ENCODE data around the gene EEFSEC.

The EEFSEC gene

DNA sequence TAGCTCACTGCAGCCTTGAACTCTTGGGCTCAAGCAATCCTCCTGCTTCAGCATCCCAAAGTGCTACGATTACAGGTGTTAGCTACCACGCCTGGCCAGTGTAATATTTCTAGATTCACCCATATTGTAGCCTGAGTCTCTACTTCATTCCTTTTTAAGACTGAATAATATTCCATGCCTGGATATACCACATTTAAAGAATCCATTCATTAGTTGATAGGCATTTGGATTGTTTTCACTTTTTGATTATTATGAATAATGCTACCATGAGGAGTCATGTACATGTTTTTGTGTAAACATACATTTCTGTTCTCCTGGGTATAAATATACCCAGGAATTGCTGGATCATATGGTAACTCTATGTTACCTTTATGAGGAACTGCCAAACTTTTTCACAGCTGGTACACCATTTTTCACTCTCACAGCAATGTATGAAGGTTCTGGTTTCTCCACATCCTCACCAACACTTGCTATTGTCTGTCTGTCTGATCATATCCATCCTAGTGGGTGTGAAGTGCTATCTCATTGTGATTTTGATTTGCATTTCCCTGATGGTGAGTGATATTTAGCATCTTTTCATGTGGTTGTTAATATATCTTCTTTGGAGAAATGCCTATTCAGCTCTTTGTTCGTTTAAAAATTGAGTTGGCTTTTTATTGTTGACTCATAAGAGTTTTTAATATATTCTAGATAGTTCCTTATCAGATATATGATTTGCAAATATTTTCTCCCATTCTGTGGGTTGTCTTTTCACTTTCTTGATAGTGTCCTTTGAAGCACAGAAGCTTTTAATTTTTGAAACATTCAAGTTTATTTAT is 32.6 kb downstream of the EEFSEC start:
- no peak for DNase-seq

DNA sequence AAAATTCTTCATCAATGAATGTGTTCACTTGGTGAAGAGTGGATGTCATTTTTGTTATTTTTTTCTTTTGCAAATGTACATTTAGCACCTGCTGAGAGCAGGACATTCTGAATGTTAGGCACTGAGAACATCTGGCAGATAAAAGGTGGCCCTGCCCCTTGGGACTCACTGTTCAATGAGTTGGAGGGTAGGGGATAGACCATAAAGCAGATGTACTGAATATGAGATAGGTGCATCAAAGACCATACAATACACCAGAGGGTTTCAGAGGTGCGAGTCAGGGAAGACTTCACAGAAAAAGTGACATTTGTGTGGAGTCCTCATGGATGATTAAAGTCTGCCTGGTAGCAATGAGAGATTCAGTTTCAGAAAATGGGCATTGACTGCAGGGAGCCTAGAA is 34.2 kb downstream of the EEFSEC start:
- DNase-seq, result no peak

- DNase-seq, result no peak
Observed at GRCh38 chr3:128188326-128188725, 35.0 kb downstream of the EEFSEC start.

DNA sequence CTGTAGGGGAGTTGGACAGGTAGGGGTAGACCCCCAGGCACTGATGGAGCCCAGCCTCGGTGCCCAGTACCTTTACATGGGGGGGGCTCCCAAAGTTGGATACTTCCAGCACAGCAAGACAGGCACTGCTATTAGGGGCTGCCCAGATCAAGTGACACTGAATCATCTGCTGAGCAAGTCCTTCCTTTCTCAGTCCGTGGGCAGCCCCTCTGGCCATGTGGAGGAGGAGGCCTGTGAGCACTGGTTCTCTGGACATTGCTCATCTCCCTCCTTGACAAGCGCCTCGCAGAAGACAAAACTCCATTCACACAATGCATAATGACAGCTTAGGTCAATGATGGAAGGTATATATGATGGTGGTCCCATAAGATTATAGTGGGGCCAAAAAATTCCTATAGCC is 35.7 kb downstream of the EEFSEC start:
- no peak for DNase-seq

DNA sequence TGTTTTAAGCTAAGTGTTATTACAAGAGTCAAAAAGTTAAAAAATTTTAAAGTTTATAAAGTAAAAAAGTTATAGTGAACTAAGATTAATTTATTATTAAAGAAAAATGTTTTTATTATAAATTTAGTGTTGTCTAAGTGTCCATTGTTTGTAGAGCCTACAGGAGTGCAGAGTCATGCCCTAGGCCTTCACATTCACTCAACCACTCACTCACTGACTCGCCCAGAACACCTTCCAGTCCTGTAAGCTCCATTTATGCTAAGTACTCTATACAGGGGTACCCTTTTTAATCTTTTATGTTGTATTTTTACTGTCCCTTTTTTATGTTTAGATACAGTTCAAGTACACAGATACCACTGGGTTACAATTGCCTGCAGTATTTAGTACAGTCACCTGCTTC is 37.2 kb downstream of the EEFSEC start:
- DNase-seq, result no peak

- DNase-seq, result no peak
Observed at GRCh38 chr3:128192131-128192530, 38.9 kb downstream of the EEFSEC start.

- DNase-seq, result no peak
Observed at GRCh38 chr3:128193168-128193567, 39.9 kb downstream of the EEFSEC start.

DNA sequence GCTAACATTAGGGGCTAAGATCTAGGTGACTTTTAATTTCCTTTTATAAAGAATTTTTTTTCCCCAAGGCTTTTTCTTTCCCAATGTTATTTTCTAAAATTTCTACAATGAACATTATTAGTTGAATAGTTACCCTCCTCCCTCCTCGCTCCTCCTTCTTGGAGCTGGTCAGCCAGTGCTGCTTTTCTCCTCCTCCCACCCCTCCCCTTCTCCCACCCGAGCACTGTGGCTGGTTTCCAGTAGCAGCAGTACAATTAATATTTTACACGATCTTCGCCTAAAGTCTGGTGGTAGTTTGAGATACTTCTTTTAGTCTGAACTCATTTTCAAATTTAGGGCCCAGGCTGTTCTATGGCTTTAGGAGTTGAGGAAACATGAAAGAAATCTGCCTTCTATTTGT is 41.6 kb downstream of the EEFSEC start:
- DNase-seq, result no peak

DNA sequence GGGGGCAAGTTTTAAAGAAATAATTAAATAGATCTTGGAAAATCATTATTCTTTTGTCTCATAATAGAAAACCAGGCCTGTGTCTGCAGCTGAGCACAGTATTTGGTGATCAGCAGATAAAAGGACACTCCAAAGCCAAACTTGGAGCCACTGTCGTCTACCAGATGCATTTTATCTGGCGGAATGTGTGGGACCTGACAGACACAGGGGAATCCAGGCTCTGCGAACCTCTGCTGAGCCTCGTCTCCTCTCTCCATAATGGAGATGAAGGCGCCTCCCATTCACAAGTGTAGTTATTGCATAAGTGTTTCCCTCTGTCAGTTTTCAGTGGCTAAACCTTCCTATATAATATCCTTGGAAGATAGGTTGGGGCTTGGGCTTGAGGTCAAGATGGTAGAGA is 42.1 kb downstream of the EEFSEC start:
- DNase-seq, result no peak

DNA sequence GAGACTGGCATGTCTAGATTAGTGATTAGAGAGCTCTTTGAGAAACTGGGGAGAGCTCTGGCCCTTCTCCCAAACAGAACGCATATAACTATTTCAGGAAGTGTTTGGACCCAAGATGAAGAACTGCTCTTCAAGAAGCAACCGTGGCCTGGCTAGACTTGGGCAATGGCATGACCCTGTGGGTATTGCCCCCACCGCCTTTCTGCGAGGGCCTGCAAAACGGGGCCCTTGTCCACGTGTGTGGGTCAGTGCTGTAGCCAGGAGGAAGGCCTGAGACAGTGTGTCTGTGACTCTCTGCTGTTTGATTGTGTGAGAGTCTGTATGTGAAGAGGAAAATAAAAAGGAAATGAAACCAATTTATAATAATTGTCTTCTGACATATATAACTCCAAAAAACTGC is 42.5 kb downstream of the EEFSEC start:
- no peak for DNase-seq

GRCh38 chr3:128196647-128197046 is 43.4 kb downstream of the EEFSEC start:
- DNase-seq, result no peak

GRCh38 chr3:128197855-128198254 is 44.6 kb downstream of the EEFSEC start:
- no peak for DNase-seq

GRCh38 chr3:128198313-128198712 is 45.0 kb downstream of the EEFSEC start:
- no peak for DNase-seq

DNA sequence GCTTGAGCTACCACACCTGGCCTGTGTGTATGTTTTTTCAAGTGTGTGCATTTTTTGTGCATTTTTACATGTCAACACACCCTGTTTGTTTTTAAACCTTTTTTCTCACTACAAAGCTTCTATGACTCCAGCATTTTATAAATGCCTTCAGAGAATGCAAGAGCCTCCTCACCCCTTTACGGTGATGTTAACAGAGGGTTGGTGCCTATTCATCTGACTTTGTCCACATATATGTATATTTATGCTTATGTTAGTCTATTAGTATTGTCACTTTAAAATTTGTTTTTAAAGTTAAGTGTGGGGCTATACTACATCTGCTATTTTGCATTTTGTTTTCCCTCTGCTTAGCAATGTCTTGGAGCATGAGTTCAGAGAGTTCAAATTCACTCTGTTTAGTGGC is 45.8 kb downstream of the EEFSEC start:
- DNase-seq, result no peak

- DNase-seq, result no peak
Observed at GRCh38 chr3:128201158-128201755, 48.0 kb downstream of the EEFSEC start.

- DNase-seq, result no peak
Observed at GRCh38 chr3:128203169-128203568, 49.9 kb downstream of the EEFSEC start.

- DNase-seq, result no peak
Observed at GRCh38 chr3:128205558-128206145, 52.4 kb downstream of the EEFSEC start.

DNA sequence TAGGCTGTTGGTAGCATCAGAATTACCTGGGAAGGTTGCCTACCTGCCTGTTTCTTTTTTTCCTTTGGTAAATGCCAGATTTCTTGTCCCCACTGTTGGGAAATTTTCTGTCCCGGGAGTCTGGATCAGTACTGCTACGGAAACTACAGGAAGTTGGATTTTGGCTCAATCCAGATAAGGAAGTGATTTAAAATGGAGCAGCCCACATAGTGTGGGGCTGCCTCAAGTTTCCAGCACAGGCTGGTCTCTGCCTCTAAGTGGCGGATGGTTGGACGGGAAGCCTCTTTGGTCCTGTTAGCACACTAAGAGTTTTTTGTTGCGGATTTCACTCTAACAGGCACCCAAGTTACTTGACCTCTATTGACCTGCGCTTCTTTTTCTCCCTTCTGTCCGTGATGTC is 54.7 kb downstream of the EEFSEC start:
- DNase-seq, result no peak

GRCh38 chr3:128210711-128211110 is 57.4 kb downstream of the EEFSEC start:
- no peak for DNase-seq

DNA sequence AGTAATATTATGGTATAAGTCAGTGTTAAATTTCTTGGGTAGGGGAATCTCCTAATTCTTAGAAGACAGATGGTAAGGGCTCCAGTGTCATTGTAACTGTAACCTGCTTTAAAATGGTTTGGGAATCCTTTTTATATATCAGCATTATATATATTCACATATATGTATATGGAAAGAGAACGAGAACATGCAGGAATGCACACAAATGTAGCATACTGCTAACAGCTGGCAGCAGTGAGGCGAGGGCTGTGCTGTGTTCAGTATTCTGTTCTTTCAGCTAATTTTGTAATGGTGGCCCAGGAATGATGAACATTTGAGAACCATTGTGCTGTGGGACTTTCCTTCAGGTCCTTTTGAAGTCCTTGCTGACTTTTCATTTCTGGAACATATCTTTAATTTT is 60.8 kb downstream of the EEFSEC start:
- DNase-seq, result no peak

- no peak for DNase-seq
Observed at GRCh38 chr3:128215290-128215689, 62.0 kb downstream of the EEFSEC start.

- DNase-seq, result no peak
Observed at GRCh38 chr3:128215800-128216495, 62.7 kb downstream of the EEFSEC start.

- DNase-seq, result no peak
Observed at GRCh38 chr3:128217702-128218547, 64.6 kb downstream of the EEFSEC start.

Data from activated CD4-positive, alpha-beta T cell treated with anti-CD3 and anti-CD28 coated beads, Interleukin-2, amount 50 U/mL, for 48 hours (primary cell).